RKO (cell line): ENCODE results near the gene SLC41A2.
A peak's percentile ranks its signal among the peaks of the same experiment; 100 is the strongest.
"Not testable (repeated sequence)": the region's sequence is repeated elsewhere in the genome, so short reads cannot be mapped to it uniquely, and the experiment has no call there.

ENCODE experiments used
- DNase-seq: peaks from one replicate; pipeline ENCODE4 v3.0.0-alpha.2; 2016; ENCODE audit warnings: low spot score

Gene SLC41A2

DNA sequence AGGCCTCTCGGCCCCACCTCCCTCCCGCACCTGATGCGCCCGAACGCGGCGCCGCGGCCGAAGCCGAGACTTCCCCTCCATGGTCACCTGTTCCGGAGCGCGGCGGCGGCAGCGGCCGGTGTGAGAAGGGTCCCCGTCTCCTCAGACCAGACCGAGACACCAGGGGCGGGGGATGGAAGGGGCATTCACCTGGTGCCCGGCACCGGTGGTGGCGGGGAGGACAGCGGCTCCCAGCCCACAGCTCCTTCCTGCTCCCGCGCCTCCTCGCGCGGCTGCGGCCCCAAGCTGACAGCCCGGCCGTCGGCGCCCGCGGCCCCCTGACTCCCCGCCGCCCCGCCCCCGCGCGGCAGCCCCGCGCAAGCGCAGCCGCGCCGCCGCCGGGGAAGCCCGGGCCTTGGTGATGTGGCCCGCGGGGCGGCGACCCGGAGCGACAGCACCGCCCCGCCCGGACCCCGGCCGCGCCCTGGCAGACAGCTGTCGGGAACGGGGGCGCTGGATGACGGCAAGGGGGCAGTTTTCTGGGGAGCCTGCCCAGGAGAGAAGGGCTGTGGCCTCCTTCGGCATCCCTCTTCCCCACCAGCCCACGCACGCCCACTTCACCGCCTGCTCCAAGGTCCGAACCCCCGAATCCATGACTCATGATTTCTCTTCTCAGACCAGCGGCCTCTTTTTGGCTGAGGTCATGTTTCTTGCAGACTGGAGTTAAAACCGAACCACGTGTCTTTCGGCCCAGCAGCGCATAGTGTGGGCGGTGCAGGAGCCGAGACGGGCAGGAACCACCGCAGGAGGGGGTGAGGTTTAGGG, at the start of gene SLC41A2:
Gene SLC41A2, minus strand, starts transcription at position 290 of the 804 bp plus-strand sequence. CDS start 29,763 bp downstream, outside the sequence.
- DNase-seq: peak; percentile 96

DNA sequence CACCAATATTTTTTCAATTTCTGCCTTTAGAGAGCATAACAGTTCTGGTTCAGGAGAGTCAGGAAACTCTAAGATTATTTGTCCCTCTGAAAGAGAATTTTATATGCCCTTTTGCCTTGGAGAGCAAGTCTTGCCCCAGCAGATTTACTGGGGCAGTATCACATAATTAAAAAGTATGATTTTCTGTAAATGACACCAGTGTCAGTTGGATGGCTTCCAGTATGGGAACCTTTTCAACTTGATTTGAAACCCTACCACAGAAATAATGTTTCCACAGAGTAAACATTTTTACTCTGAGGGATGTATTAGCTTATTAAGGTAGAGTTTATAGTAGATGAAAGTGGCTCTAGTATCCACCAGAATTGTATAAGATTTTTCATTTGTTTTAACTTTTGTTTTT, 43.4 kb upstream of the SLC41A2 start:
- no peak for DNase-seq

DNA sequence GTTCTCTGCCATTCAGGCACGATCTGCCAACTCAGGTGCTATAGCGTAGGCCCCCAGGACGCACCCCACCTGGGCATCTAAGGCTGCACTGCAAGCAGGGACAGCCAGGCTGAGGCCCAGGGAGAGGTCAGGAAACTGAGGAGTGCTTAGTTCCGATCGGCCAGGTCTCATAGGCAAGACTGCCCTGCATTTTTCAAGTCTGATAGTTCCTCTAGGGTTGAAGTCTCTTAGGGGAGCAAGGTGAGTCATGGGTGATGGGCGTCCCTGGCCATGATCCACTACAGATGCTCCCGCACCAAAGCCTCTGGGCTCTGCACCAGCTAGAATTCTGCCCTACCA, 41.2 kb upstream of the SLC41A2 start:
- no peak for DNase-seq

DNA sequence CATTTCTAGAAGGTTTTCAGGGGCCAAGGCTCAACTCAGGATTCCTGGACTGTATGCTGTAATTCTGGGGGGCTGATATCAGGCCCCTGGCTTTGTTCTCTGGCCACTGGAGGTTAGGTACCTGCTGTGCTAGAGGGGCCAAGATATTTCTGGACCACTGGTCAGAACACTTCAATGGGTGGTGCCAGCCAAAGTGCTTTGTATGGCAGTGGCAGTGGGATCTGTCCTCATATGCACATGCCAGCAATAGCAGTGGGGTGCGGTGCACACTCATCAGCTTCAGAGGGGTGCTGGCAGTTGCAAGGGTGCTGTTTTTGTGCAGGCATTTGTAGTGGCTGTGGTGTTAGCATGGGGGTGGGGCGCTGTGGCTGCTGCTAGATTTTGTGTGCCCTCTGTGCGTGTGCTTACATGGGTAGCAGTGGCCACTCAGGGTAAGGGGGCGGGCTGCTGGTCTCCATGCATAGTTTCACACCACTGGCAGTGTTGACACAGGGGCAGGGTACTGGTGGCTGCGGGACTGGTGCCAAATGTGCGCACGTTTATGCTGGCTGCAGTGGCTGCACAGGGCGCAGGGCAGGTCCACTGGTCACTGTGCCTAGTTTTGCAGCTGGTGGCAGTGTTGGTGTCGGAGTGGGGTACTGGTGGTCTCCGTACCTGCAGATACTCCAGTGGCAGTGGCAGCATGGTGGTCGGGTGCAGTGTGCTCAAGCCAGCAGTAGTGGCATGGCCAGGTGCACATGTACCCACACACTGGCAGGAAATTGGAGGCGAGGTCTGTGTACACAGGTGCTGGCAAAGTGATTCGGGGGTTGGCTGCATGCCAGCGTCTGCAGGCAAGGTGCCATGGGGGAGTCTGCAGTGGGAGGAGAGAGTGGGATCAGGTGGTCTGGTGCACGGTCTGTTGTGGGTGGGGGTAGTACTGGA, 40.6 kb upstream of the SLC41A2 start:
- DNase-seq: no peak

GRCh38 chr12:104997541-104997940, 39.5 kb upstream of the SLC41A2 start:
- no peak for DNase-seq

GRCh38 chr12:104994336-104994735, 36.2 kb upstream of the SLC41A2 start:
- no peak for DNase-seq

GRCh38 chr12:104991565-104992128, 33.6 kb upstream of the SLC41A2 start:
- no peak for DNase-seq

DNA sequence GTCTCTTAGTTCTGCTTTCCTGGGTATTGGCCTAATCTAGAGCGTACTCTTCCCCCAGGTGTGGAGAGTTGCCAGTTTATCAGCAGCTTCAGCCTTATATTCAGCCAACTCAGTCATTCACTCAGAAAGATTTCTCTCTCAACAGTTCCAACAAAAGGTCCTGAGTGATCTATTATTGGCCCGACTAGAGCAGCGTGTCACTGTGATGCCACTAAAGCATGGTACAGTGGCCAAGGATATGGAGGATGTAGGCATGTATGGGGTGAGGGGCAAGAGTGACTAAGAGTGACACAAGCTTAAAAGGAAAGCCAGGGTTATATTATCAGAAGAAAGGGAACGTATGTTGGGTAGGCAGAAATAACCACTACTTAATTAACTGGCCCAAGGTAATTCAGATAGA, 32.9 kb upstream of the SLC41A2 start:
- DNase-seq: no peak

DNA sequence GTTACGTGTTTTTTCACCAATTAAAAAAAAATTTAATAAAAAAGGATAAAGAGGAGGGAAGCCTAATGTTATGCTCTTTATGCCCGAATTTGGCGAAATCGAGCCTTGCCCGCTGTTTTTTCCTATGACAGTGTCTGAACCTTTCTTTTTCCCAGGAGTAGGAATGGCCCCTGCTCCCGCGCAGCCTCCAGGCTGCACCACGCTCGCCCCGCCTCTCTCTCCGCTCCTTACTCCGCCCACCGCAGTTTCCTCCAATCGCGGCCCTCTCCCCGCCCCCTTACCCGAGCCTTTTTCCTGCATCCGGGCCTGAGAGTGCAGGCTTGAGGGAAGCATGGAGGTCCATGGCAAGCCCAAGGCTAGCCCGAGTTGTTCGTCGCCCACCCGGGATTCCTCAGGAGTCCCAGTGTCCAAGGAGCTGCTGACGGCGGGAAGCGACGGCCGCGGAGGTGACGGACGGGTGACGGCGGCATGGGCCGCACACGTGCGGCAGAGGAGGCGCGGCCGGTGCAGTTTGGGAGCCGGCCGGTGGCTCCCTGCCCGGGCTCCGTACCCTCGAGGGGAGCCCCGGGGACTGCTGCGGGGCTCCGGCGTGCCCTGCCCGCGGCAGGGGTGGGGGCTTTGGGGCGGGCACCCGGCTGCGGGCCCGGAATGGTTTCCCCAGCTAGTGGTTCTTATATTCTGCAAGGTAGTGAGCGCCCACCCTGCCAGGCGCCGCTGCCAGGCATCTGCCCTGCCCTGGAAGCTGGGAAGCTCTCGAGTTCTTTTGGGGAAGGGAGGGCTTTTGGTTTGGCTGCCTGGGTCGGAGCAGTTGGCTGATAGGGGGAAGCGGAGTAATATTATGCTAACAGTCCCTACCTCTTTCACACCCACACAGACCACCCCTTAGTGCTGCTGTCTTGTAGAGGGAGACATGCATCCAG, 28.2 kb upstream of the SLC41A2 start, which contains the start of gene NOPCHAP1:
Gene NOPCHAP1, plus strand, starts transcription at position 295 of the 920 bp plus-strand sequence. Its CDS starts 37 bp downstream, at position 332.
- peak; percentile 90 for DNase-seq

DNA sequence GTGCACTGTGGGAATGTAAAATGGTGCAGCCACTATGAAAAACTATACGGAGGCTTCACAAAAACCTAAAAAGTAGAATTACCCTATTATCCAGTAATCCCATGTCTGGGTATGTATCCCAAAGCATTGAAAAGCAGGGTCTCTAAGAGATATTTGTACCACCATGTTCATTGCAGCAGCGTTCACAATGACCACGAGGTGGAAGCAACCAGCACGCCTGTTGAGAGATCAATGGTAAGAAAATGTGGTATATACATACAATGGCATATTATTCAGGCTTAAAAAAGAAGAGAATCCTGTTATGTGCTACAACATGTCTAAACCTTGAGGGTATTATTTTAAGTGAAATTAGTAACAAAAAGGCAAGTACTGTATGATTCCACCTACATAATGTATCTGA, 27.1 kb upstream of the SLC41A2 start:
- peak; percentile 26 for DNase-seq

DNA sequence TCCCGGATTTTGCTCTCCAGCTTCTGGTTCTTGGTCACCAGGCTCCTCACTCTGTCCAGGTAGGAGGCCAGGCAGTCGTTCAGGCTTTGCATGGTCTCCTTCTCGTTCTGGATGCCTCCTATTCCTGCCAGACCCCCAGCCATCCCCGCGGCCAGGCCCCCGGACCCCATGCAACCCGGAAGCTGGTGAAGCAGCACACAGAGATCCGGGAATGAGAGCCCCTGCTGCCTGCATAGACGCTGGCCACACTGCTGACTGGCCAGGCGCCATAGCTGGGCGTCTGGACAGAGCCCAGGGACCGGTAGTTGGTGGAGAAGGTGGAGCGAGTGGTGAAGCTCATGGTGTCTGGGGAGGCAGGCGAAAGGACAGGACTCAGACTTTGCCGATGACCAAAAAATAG, 19.6 kb upstream of the SLC41A2 start:
- DNase-seq: not testable (repeated sequence)

DNA sequence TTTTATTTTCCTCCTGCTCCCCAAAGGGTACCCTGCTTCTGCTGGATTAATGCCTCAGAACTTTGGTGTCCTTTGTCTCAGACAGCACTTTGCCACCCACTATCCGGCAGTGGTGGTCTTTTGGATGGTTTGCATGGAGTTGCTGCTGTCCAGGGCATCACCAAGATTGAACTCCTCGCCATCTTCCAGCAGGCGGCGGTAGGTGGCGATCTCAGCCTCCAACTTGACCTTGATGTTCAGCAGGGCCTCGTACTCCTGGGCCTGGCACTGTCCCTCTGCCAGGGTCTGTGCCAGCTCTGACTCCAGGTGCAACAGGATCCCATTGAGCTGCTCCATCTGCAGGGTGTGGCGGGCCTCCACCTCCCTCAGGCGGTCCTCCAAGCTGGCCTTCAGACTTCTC, 18.6 kb upstream of the SLC41A2 start:
- no peak for DNase-seq

DNA sequence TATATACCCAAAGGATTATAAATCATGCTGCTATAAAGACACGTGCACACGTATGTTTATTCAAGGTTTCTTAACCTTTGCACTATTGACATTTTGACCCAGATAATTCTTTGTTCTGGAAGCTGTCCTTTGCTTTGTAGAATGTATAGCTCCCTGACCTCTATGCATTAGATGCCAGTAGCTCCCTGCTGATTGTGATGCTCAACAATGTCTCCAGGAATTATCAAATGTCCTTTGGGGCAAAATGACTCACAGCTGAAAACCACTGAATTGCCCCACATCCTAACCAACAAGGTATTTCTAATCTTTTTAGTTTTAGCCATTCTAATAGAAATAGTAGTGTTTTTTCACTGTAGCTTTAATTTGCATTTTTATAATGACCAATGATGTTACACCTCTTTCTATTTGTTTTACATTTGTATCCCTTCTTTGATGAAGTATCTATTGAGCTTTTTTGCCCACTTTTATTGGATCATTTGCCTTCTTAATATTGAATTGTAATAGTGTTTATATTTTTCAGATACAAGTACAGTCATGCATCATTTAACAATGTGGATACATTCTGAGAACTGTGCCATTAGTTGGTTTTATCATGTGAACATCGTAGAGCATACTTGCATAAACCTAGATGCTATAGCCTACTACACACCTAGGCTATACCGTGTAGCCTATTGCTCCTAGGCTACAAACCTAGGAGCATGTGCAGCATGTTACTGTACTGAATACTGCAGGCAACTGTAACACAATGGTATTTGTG, 17.7 kb upstream of the SLC41A2 start:
- no peak for DNase-seq

DNA sequence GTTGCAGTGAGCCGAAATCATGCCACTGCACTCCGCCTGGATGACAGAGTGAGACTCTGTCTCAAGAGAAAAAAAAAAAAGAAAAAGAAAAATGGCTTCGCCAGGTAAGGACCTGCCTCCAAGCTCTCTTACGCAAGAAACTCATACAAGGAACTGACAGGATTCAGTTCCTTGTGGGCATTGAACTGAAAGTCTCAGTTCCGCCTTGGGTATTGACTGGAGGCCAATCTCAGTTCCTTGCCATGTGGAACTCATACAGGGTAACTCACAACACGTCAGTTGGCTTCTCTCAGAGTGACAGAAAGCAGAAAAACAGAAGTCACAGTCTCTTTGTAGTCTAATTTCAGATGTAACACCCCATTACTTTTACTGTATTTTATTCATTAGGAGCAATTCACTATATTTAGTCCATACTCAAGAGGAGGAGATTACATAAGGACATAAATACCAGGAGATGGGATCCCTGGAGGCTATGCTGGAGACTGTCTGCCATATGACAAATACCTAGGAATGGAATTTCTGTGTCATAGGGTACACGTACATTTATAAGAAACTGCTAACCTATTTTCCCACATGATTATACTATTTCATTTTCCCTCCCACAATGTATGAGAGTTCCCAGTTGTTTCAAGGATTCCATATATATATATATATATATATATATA, 16.7 kb upstream of the SLC41A2 start:
- peak; percentile 45 for DNase-seq

DNA sequence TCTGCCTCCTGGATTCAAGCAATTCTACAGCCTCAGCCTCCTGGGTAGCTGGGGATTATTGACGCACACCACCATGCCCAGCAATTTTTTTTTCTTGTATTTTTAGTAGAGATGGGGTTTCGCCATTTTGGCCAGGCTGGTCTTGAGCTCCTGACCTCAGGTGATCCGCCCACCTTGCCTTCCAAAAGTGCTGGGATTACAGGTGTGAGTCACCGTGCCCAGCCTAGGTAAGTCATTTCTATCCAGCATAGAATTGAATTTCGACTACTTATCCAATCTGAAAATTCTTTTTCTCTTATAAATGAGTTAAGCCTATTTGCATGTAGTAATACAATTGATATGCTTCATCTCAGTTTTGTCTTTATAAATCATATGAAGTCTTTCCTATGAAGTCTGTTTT, 15.2 kb upstream of the SLC41A2 start:
- no peak for DNase-seq

DNA sequence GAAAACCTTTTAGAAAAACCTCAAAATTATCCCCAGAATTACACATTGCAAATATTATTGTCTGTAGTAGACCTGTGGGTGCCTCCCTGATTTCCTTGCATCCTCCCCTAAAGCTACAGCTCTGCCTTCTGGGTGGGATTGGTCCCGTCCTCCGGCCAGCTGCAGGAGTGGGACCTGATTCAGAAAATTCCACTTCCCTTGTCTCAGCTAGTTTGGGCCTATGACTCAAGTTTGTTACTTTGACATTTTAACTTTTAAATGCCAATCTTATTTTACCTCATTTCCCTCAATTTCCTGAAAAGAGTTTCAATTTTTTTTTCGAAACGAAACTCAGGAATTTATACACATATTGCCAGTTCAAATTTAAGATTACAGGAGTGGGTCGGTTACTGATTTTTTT, 13.2 kb upstream of the SLC41A2 start:
- no peak for DNase-seq

DNA sequence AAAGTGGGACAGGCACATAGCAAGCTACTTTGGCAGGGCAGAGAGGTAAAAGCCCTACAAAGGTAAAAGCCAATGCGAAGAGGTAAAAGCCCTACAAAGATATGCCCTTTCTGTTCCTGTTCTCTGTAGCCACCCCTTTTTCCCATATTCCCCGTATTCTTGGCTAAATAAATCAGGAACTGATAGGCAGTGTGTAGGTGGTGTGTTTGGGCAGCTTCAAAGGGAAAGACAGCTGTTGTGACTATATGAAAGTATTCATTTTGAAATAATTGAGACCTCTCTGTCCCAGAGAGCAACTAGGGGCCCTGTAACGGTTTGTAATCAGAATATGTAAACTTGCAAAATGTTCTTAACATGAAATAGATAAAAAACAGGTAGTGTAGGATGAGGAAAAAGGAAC, 11.3 kb upstream of the SLC41A2 start:
- DNase-seq: no peak

GRCh38 chr12:104966677-104967076, 8.6 kb upstream of the SLC41A2 start:
- no peak for DNase-seq

DNA sequence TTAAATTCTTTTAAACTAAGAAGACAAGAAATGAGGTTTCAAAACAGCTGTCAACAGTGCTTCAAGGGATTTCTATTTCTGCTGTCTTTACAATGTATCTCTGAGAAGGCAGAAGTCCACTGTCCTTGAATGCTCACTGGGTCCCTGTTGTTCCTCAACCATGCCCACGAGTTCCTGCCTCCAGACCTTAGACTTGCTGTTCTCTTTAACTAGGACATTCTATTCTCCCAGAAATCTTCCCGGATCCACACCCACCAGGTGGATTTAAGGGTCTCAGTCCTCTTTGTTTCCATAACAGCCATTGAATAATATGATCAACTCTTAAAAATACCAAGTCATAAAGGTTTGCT, 6.7 kb upstream of the SLC41A2 start:
- no peak for DNase-seq

DNA sequence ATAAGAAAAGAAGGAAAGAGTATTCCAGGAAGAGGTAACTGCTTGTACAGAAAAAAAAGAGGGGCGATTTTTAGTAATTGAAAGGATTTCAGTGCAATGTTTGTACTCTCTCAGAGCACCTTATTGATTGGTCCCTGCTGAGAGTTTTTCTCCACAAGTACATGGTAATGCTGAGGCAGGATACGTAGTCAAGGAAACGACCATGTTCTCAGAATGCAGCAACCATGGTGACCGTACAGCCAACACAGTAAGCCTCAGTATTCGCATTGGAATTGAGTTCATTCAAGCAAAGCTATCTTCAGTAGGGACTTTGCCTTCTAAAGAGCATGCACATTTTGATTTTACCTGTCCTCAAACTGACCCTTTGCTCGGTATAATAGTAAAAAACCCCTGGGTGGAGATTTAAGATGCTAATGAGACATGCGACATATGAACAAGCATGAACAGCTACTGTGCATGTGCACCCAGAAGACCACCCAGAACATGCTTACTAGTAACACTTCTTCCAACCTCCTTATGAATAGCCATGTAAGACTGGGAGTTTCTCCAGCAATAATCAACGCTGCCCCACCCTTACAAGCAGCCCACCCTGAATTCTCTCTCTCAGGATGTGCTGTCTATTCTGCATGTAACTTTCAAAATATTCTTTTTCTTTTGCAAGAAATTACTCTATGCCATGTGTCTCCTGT, 6.2 kb upstream of the SLC41A2 start:
- DNase-seq: no peak
